H9 (cell line): ENCODE data around the gene RPUSD2. TPM values are rescaled to one million over a fixed set of nuclear protein-coding genes. Genes with fewer than 3 reads are reported as not detected.

ENCODE experiments used
- DNase-seq: peaks from one replicate; pipeline ENCODE4 v3.0.0-alpha.2; 2017
- H2AFZ ChIP-seq: one replicate; pipeline ENCODE4 v1.6.1; 2013; ENCODE audit warnings: mild to moderate bottlenecking, low read length, control low read depth, moderate library complexity
- H2AK5ac ChIP-seq: 2 replicates; pipeline ENCODE4 v1.6.1; 2013; ENCODE audit warnings: low read length, control low read depth, mixed read lengths; ENCODE audit not compliant: insufficient read length
- H2BK120ac ChIP-seq: one replicate; pipeline ENCODE4 v1.6.1; 2013; ENCODE audit warnings: low read depth, mild to moderate bottlenecking, low read length, control low read depth, inconsistent platforms; ENCODE audit not compliant: poor library complexity, severe bottlenecking
- H2BK12ac ChIP-seq: 2 replicates; pipeline ENCODE4 v1.6.1; 2013; ENCODE audit warnings: low read length, control low read depth, mixed read lengths, low read depth; ENCODE audit not compliant: insufficient read length
- H2BK15ac ChIP-seq: 2 replicates; pipeline ENCODE4 v1.6.1; 2013; ENCODE audit warnings: low read depth, low read length, control low read depth
- H2BK20ac ChIP-seq: one replicate; pipeline ENCODE4 v1.6.1; 2013; ENCODE audit warnings: low read depth, mild to moderate bottlenecking, low read length, control low read depth, inconsistent platforms; ENCODE audit not compliant: poor library complexity, severe bottlenecking
- H2BK5ac ChIP-seq: 2 replicates; pipeline ENCODE4 v1.6.1; 2013; ENCODE audit warnings: low read length, control low read depth, mixed read lengths; ENCODE audit not compliant: insufficient read length
- H3K14ac ChIP-seq: 2 replicates; pipeline ENCODE4 v1.6.1; 2013; ENCODE audit warnings: low read length, control low read depth; ENCODE audit not compliant: insufficient read depth
- H3K18ac ChIP-seq: 2 replicates; pipeline ENCODE4 v1.6.1; 2013; ENCODE audit warnings: low read depth, mild to moderate bottlenecking, mixed read lengths, low read length, control low read depth; ENCODE audit not compliant: insufficient read length
- H3K23ac ChIP-seq: 2 replicates; pipeline ENCODE4 v1.6.1; 2013; ENCODE audit warnings: low read length, control low read depth, mixed read lengths, low read depth; ENCODE audit not compliant: insufficient read length
- H3K23me2 ChIP-seq: 2 replicates; pipeline ENCODE4 v1.6.1; 2013; ENCODE audit warnings: low read depth, mild to moderate bottlenecking, mixed read lengths, low read length, control low read depth; ENCODE audit not compliant: insufficient read length, poor library complexity, severe bottlenecking
- H3K27ac ChIP-seq: 2 replicates; pipeline ENCODE4 v1.5.1; 2013; ENCODE audit warnings: low read length, control low read depth, mixed read lengths, low read depth; ENCODE audit not compliant: insufficient read length
- H3K27me3 ChIP-seq: 2 replicates; pipeline ENCODE4 v1.6.1; 2013; ENCODE audit warnings: low read length, control low read depth, inconsistent platforms; ENCODE audit not compliant: insufficient read depth
- H3K4ac ChIP-seq: 2 replicates; pipeline ENCODE4 v1.6.1; 2013; ENCODE audit warnings: low read depth, mild to moderate bottlenecking, control low read depth, inconsistent platforms, low read length, moderate library complexity
- H3K4me1 ChIP-seq: 2 replicates; pipeline ENCODE4 v1.6.1; 2013; ENCODE audit warnings: low read length, control low read depth, inconsistent platforms; ENCODE audit not compliant: insufficient read depth
- H3K4me2 ChIP-seq: 2 replicates; pipeline ENCODE4 v1.6.1; 2013; ENCODE audit warnings: low read length, control low read depth, mixed read lengths; ENCODE audit not compliant: insufficient read length, insufficient read depth
- H3K56ac ChIP-seq: 2 replicates; pipeline ENCODE4 v1.6.1; 2013; ENCODE audit warnings: low read depth, mild to moderate bottlenecking, mixed read lengths, low read length, control low read depth; ENCODE audit not compliant: insufficient read length
- H3K79me1 ChIP-seq: 2 replicates; pipeline ENCODE4 v1.6.1; 2013; ENCODE audit warnings: low read depth, mild to moderate bottlenecking, moderate library complexity, low read length, control low read depth, inconsistent platforms; ENCODE audit not compliant: insufficient read depth, poor library complexity, severe bottlenecking
- H3K79me2 ChIP-seq: 2 replicates; pipeline ENCODE4 v1.6.1; 2013; ENCODE audit warnings: low read length, control low read depth, inconsistent platforms; ENCODE audit not compliant: insufficient read depth
- H3K9ac ChIP-seq: 2 replicates; pipeline ENCODE4 v1.6.1; 2013; ENCODE audit warnings: low read length, control low read depth, mixed read lengths; ENCODE audit not compliant: insufficient read length; ENCODE audit errors: extremely low read depth
- H3K9me3 ChIP-seq: one replicate; pipeline ENCODE4 v1.6.1; 2013; ENCODE audit warnings: low read depth, low read length, inconsistent platforms; ENCODE audit not compliant: control insufficient read depth
- H3T11ph ChIP-seq: one replicate; pipeline ENCODE4 v1.6.1; 2013; ENCODE audit warnings: mild to moderate bottlenecking, low read length, control low read depth, inconsistent platforms
- H4K20me1 ChIP-seq: one replicate; pipeline ENCODE4 v1.6.1; 2013; ENCODE audit not compliant: control insufficient read depth, insufficient read length, insufficient read depth
- H4K5ac ChIP-seq: 2 replicates; pipeline ENCODE4 v1.6.1; 2013; ENCODE audit warnings: low read depth, mild to moderate bottlenecking, mixed read lengths, low read length, control low read depth; ENCODE audit not compliant: insufficient read length
- H4K8ac ChIP-seq: replicated peaks from 2 replicates; pipeline ENCODE4 v1.6.1; 2013; ENCODE audit warnings: low read length, control low read depth, mixed read lengths, low read depth; ENCODE audit not compliant: insufficient read length
- H4K91ac ChIP-seq: 2 replicates; pipeline ENCODE4 v1.6.1; 2013; ENCODE audit warnings: low read depth, mild to moderate bottlenecking, moderate library complexity, mixed read lengths, low read length, control low read depth; ENCODE audit not compliant: insufficient read length
- H3K27ac Mint-ChIP-seq, 3 experiments: 2 replicates in 2 of 3; 3 replicates in 1 of 3; pipeline ENCODE4 v1.8.0; 2020 to 2021; ENCODE audit warnings: mixed read lengths in 3 of 3, mild to moderate bottlenecking in 1 of 3, moderate library complexity in 1 of 3
- H3K27me3 Mint-ChIP-seq: 2 replicates; pipeline ENCODE4 v1.8.0; 2021; ENCODE audit warnings: low read depth, mild to moderate bottlenecking, moderate library complexity, mixed read lengths
- H3K36me3 Mint-ChIP-seq, 3 experiments: 2 replicates in 2 of 3; 3 replicates in 1 of 3; pipeline ENCODE4 v1.8.0; 2020 to 2021; ENCODE audit warnings: low read depth in 3 of 3, mixed read lengths in 3 of 3; ENCODE audit not compliant: insufficient read depth in 1 of 3
- H3K4me1 Mint-ChIP-seq, 2 experiments: 2 replicates each; pipeline ENCODE4 v1.8.0; 2020; ENCODE audit warnings: mixed read lengths in 2 of 2
- H3K4me3 Mint-ChIP-seq, 2 experiments: 2 replicates in 1 of 2; 3 replicates in 1 of 2; pipeline ENCODE4 v1.8.0; 2020 to 2021; ENCODE audit warnings: mild to moderate bottlenecking in 2 of 2, mixed read lengths in 2 of 2, moderate library complexity in 1 of 2
- H3K9me3 Mint-ChIP-seq, 2 experiments: 2 replicates in 1 of 2; 3 replicates in 1 of 2; pipeline ENCODE4 v1.8.0; 2020; ENCODE audit warnings: mild to moderate bottlenecking in 2 of 2, mixed read lengths in 2 of 2, moderate library complexity in 1 of 2
- WGBS: extraction: QIAGEN DNeasy Blood & Tissue Kit; methylation state at CpG from one replicate; pipeline ENCODE4 v1.1.7; 2013; ENCODE audit warnings: missing lambda C conversion rate, low lambda C conversion rate, mixed read lengths; ENCODE audit not compliant: insufficient read length; ENCODE audit errors: extremely low coverage; 5-methylcytosine and 5-hydroxymethylcytosine counted together
- total RNA-seq: library from RNA; stranded (reverse); gene quantifications from 2 replicates; pipeline ENCODE4 v1.2.1, GENCODE V29; 2021
- TF ChIP-seq, protein P1 (sequence below): fragments of 200-600 bp; sonication (generic); conservative IDR thresholded peaks from 3 replicates; pipeline ENCODE4 v1.8.0; 2021; ENCODE audit warnings: antibody characterized with exemption, mild to moderate bottlenecking

The RPUSD2 gene
- total RNA-seq, 1 experiment from 2014 or later, result 25.7 TPM

DNA sequence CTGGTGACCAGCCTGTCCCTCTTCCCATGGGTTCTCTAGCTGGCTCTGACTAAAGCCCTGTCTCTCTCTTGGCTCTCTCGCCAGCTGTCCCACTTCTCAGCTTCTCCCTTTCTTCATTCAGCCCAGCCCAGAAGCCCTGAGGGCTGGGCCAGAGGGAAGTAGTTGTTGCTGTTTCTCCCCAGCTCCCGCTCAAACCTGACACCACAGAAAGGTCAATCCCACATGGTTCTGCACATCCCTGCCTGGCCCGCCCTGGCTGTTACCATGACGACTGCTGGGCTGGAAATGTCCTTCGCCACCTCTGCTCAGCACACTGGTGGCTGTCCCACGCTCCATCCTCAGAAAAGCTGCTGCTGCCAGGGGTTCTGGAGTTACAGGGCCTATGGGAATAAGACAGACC is 30.1 kb upstream of the RPUSD2 start:
- no peaks in the 10 kb centered on the region for H3K9me3 Mint-ChIP-seq
- Histone ChIP-seq H2BK12ac (no peak overlapping the region), H2BK5ac (no peak overlapping the region), H2BK20ac (no peak overlapping the region), H4K5ac (no peak overlapping the region), H4K91ac (no peak overlapping the region), H2BK15ac (no peak overlapping the region), H2AFZ (no peak overlapping the region), H3K56ac (no peak overlapping the region), H3K27ac (no peak overlapping the region), H2AK5ac (no peak overlapping the region), H3K18ac (no peak overlapping the region), H3T11ph (no peak overlapping the region), H3K9ac (no peak overlapping the region), H3K4me1 (no peaks in the 10 kb centered on the region), H3K23ac (no peak overlapping the region), H3K79me1 (no peaks in the 10 kb centered on the region), H3K14ac (peak overlapping the region; percentile 12; the same call in 1 of the 2 replicates), H3K27me3 (no peaks in the 10 kb centered on the region), H3K4me2 (no peak overlapping the region), H3K4ac (no peak overlapping the region), H2BK120ac (no peak overlapping the region), H4K20me1 (no peaks in the 10 kb centered on the region), H4K8ac (no peak overlapping the region), H3K9me3 (no peaks in the 10 kb centered on the region), H3K79me2 (no peaks in the 10 kb centered on the region), H3K23me2 (no peaks in the 10 kb centered on the region)
- no peaks in the 10 kb centered on the region for H3K36me3 Mint-ChIP-seq
- DNase-seq, result no peak
- H3K27ac Mint-ChIP-seq, result no peak overlapping the region
- no CpG with 5 or more reads among the region's 6 CpGs for WGBS
- H3K4me3 Mint-ChIP-seq, result no peak overlapping the region
- no peaks in the 10 kb centered on the region for H3K27me3 Mint-ChIP-seq
- TF ChIP-seq, protein P1, sequence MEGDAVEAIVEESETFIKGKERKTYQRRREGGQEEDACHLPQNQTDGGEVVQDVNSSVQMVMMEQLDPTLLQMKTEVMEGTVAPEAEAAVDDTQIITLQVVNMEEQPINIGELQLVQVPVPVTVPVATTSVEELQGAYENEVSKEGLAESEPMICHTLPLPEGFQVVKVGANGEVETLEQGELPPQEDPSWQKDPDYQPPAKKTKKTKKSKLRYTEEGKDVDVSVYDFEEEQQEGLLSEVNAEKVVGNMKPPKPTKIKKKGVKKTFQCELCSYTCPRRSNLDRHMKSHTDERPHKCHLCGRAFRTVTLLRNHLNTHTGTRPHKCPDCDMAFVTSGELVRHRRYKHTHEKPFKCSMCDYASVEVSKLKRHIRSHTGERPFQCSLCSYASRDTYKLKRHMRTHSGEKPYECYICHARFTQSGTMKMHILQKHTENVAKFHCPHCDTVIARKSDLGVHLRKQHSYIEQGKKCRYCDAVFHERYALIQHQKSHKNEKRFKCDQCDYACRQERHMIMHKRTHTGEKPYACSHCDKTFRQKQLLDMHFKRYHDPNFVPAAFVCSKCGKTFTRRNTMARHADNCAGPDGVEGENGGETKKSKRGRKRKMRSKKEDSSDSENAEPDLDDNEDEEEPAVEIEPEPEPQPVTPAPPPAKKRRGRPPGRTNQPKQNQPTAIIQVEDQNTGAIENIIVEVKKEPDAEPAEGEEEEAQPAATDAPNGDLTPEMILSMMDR, result no peak
- no peaks in the 10 kb centered on the region for H3K4me1 Mint-ChIP-seq
